Panc1 (cell line): ENCODE measurements around the gene MAGEB6. TPM values are rescaled to one million over a fixed set of nuclear protein-coding genes. Genes with fewer than 3 reads are reported as not detected.

Experiments used
- ATAC-seq: fragments of 200-7000 bp; cut with Tn5 transposase; 2 replicates; pipeline ENCODE4 v1.9.1; 2020; ENCODE audit warnings: mild to moderate bottlenecking, moderate library complexity
- Bru-seq: library from RNA; stranded (reverse); fragments of 400-500 nt; gene quantifications from one replicate; lab custom pipeline; 2021; lab: Mats Ljungman, UMichigan
- BruChase-seq, 2 experiments: library from RNA; stranded (reverse); fragments of 400-500 nt; gene quantifications; one replicate each; lab custom pipeline; 2021; lab: Mats Ljungman, UMichigan
- BruUV-seq: library from RNA; stranded (reverse); fragments of 400-500 nt; replicated peaks from 2 replicates; lab custom pipeline; 2021; lab: Mats Ljungman, UMichigan
- CTCF ChIA-PET: fragments of 300-600 bp; sonication (Branson Sonifier 250); formaldehyde crosslinking; loops from one replicate; lab custom pipeline; 2022; ENCODE audit warnings: antibody characterized with exemption; lab: Charles Lee
- POLR2A ChIA-PET: fragments of 300-600 bp; sonication (Branson Sonifier 250); formaldehyde crosslinking; loops from one replicate; lab custom pipeline; 2022; ENCODE audit warnings: antibody characterized with exemption; lab: Charles Lee
- DNase-seq: peaks from one replicate; pipeline ENCODE4 v3.0.0-alpha.2; 2010; ENCODE audit warnings: low read depth, low spot score
- H3K27ac ChIP-seq: 2 replicates; pipeline ENCODE4 v1.5.1; 2011; ENCODE audit warnings: mild to moderate bottlenecking, low read length, inconsistent platforms
- H3K27me3 ChIP-seq: fragments of 200-500 bp; sonication (Bioruptor generic); 2 replicates; pipeline ENCODE4 v1.6.0; 2014; ENCODE audit warnings: low read length, inconsistent platforms; ENCODE audit not compliant: control insufficient read depth, insufficient read depth
- H3K36me3 ChIP-seq: fragments of 200-500 bp; sonication (Bioruptor generic); 2 replicates; pipeline ENCODE4 v1.5.1; 2014; ENCODE audit warnings: inconsistent platforms, mild to moderate bottlenecking, low read length, moderate library complexity; ENCODE audit not compliant: control insufficient read depth, insufficient read depth
- H3K4me1 ChIP-seq: 2 replicates; pipeline ENCODE4 v1.5.1; 2011; ENCODE audit warnings: inconsistent platforms, mild to moderate bottlenecking, low read length, moderate library complexity; ENCODE audit not compliant: control insufficient read depth, insufficient read depth
- H3K4me3 ChIP-seq, 2 experiments: 2 replicates each; pipeline ENCODE4 v1.5.1; 2011 to 2012; ENCODE audit warnings: low read depth in 2 of 2, low read length in 2 of 2, mild to moderate bottlenecking in 2 of 2, inconsistent platforms in 1 of 2, moderate library complexity in 1 of 2
- H3K9me3 ChIP-seq: fragments of 200-500 bp; sonication (Bioruptor generic); 2 replicates; pipeline ENCODE4 v1.5.1; 2014; ENCODE audit warnings: low read depth, mild to moderate bottlenecking, inconsistent platforms, low read length, moderate library complexity; ENCODE audit not compliant: control insufficient read depth, insufficient read depth
- CTCF ChIP-seq: fragments of 450-650 bp; IDR thresholded peaks from 2 replicates; pipeline ENCODE4 v1.5.1; 2017; ENCODE audit warnings: mild to moderate bottlenecking
- POLR2AphosphoS5 ChIP-seq: IDR thresholded peaks from 2 replicates; pipeline ENCODE4 v1.6.1; 2012; ENCODE audit warnings: mild to moderate bottlenecking, low read depth, low read length, moderate library complexity
- REST ChIP-seq, 2 experiments: IDR thresholded peaks; 2 replicates each; pipeline ENCODE4 v1.6.1; 2011 to 2012; ENCODE audit warnings: low read depth in 2 of 2, control low read depth in 1 of 2, low read length in 1 of 2, mild to moderate bottlenecking in 1 of 2, moderate library complexity in 1 of 2; ENCODE audit not compliant: insufficient read depth in 1 of 2
- SIN3A ChIP-seq: IDR thresholded peaks from 2 replicates; pipeline ENCODE4 v1.6.1; 2012; ENCODE audit warnings: low read depth, mild to moderate bottlenecking, low read length, moderate library complexity, borderline replicate concordance; ENCODE audit not compliant: insufficient read depth
- TCF7L2 ChIP-seq: IDR thresholded peaks from 2 replicates; pipeline ENCODE4 v1.6.1; 2011; ENCODE audit warnings: mild to moderate bottlenecking, low read depth, low read length, inconsistent platforms
- in situ Hi-C: cut with HindIII; loops from 2 replicates; pipeline ENCODE4 v1.10.0; 2016; ENCODE audit warnings: low sequenced_read_pairs, low pct_unique_long_range_greater_than_20kb
- intact Hi-C: fragments of 100-400 bp; cut with micrococcal nuclease; formaldehyde crosslinking; loops from one replicate; pipeline ENCODE4 v1.10.0; 2022; ENCODE audit not compliant: unreplicated experiment
- long read RNA-seq: library from polyadenylated mRNA; unstranded; transcript quantifications from one replicate; pipeline ENCODE4 v2.0.0, GENCODE V29; 2021; ENCODE audit not compliant: unreplicated experiment
- polyA plus RNA-seq: library from polyadenylated mRNA; unstranded; fragments of >200 nt; gene quantifications from one replicate; pipeline ENCODE4 v1.2.1, GENCODE V29; 2012; ENCODE audit warnings: missing spikeins; ENCODE audit not compliant: insufficient read length
- total RNA-seq: library from RNA; stranded (reverse); gene quantifications from one replicate; pipeline ENCODE4 v1.2.1, GENCODE V29; 2021; ENCODE audit not compliant: unreplicated experiment

MAGEB6 gene
- not detected for total RNA-seq
- polyA plus RNA-seq = not detected
- Bru-seq, nascent RNA = not detected
- not detected for BruChase-seq, experiment 1, labeled RNA remaining after a 2-hour chase
- BruChase-seq, experiment 2, labeled RNA remaining after a 6-hour chase = not detected
- long read RNA-seq = 0 reads

- Histone ChIP-seq H3K36me3 (no peaks in the 10 kb centered on the region), H3K4me1 (no peaks in the 10 kb centered on the region), H3K9me3 (no peaks in the 10 kb centered on the region), H3K27ac (no peak within 1 kb of the TSS), H3K4me3 (no peak within 1 kb of the TSS), H3K27me3 (no peaks in the 10 kb centered on the region)
- intact Hi-C loops (no loop called here), in situ Hi-C loops (no loop called here)
- ATAC-seq = no peak
- ChIA-PET POLR2A (no interaction called here), CTCF (no interaction called here)
- TF ChIP-seq REST (IDR thresholded peaks at IDR 0.05; ENCODE audit: insufficient read depth in 1 of 2, low read depth in 2 of 2, low read length in 1 of 2) = no peak
- no peak for TF ChIP-seq SIN3A
- no peak for TF ChIP-seq TCF7L2
- TF ChIP-seq CTCF = no peak
- TF ChIP-seq POLR2AphosphoS5 = no peak
- DNase-seq = no peak
- BruUV-seq = no TSS peak
Measured at GRCh38 chrX:26192204-26192603, at the start of gene MAGEB6. MAGEB6 (plus strand) TSS chrX:26192440; CDS start chrX:26193847, 1,407 bp downstream.

GRCh38 chrX:26146024-26146423, 46.2 kb upstream of the MAGEB6 start:
- H3K4me1 ChIP-seq = no peaks in the 10 kb centered on the region
- ATAC-seq (no peak), DNase-seq (no peak)
- no peak for TF ChIP-seq TCF7L2
- TF ChIP-seq POLR2AphosphoS5 = no peak
- no peak for TF ChIP-seq SIN3A
- no peak for TF ChIP-seq CTCF
- TF ChIP-seq REST (IDR thresholded peaks at IDR 0.05; ENCODE audit: insufficient read depth in 1 of 2, low read depth in 2 of 2, low read length in 1 of 2) = no peak
- H3K36me3 ChIP-seq = no peaks in the 10 kb centered on the region
- in situ Hi-C loops (no loop called here), intact Hi-C loops (no loop called here)
- no peaks in the 10 kb centered on the region for H3K9me3 ChIP-seq
- no TSS peak for BruUV-seq
- POLR2A ChIA-PET = no interaction called here
- no peak overlapping the region for H3K4me3 ChIP-seq
- H3K27me3 ChIP-seq = no peaks in the 10 kb centered on the region
- H3K27ac ChIP-seq = no peak overlapping the region
- CTCF ChIA-PET = no interaction called here
